GM18861 (cell line): ENCODE measurements around the gene HOXA10.

Source experiments
- ATAC-seq: cut with Tn5 transposase; IDR thresholded peaks from one replicate; pipeline ENCODE4 v1.9.1; 2021; ENCODE audit not compliant: unreplicated experiment

The HOXA10 gene

GRCh38 chr7:27132978-27133377, 41.1 kb downstream of the HOXA10 start:
- ATAC-seq = no peak

- ATAC-seq = no peak
Observed at GRCh38 chr7:27132214-27132613, 41.9 kb downstream of the HOXA10 start.

- no peak for ATAC-seq
Observed at GRCh38 chr7:27131390-27131819, 42.7 kb downstream of the HOXA10 start.

- no peak for ATAC-seq
Observed at GRCh38 chr7:27130540-27131389, 43.4 kb downstream of the HOXA10 start, which contains the start of gene HOXA4. Gene HOXA4, minus strand, starts transcription at chr7:27130757. Its CDS starts 24 bp downstream, at chr7:27130733.

- no peak for ATAC-seq
Observed at GRCh38 chr7:27129729-27130539, 44.2 kb downstream of the HOXA10 start.

- no peak for ATAC-seq
Observed at GRCh38 chr7:27128776-27129728, 45.1 kb downstream of the HOXA10 start.

GRCh38 chr7:27128034-27128433, 46.1 kb downstream of the HOXA10 start:
- ATAC-seq = no peak

GRCh38 chr7:27126596-27127327, 47.4 kb downstream of the HOXA10 start:
- ATAC-seq = no peak

- no peak for ATAC-seq
Observed at GRCh38 chr7:27125986-27126394, 48.1 kb downstream of the HOXA10 start.

- ATAC-seq = no peak
Observed at GRCh38 chr7:27124902-27125689, 49.0 kb downstream of the HOXA10 start.

- no peak for ATAC-seq
Observed at GRCh38 chr7:27124096-27124901, 49.8 kb downstream of the HOXA10 start.

- ATAC-seq = no peak
Observed at GRCh38 chr7:27123477-27124053, 50.6 kb downstream of the HOXA10 start.

GRCh38 chr7:27123007-27123476, 51.1 kb downstream of the HOXA10 start:
- ATAC-seq = no peak

- ATAC-seq = no peak
Observed at GRCh38 chr7:27122077-27122910, 51.8 kb downstream of the HOXA10 start.

GRCh38 chr7:27121684-27122076, 52.4 kb downstream of the HOXA10 start:
- no peak for ATAC-seq
